ENCODE results near the gene LRMDA.

Gene LRMDA

DNA sequence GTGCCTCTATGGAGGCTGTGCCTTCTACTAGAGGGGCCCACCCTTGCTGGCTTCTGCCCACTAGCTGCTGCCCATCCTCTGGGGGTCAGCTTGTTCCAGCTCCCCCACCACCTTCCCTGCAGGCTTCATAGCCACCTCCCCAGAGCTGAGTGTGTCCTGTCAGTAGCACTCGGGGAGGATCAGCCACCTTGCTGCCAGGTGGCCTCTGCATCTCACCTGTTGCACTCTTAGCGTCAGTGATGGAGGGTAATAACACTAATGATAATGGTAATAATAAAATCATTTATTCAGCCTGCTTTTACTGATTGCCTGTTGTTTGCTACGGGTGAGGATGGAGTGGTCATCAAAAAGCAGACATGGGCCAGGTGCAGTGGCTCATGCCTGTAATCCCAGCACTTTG, 377.6 kb downstream of the LRMDA start:
- TF ChIP-seq TAF1 (IDR thresholded peaks at IDR 0.05; ENCODE audit: low read depth) (no peak), TEAD4 (IDR thresholded peaks at IDR 0.05) (no peak), FOXM1 (IDR thresholded peaks at IDR 0.05; ENCODE audit: borderline replicate concordance, low read depth) (no peak), CREB1 (IDR thresholded peaks at IDR 0.05; ENCODE audit: low read depth) (no peak), EP300 (IDR thresholded peaks at IDR 0.05; ENCODE audit: borderline replicate concordance) (no peak), NFIC (IDR thresholded peaks at IDR 0.05) (no peak), RAD21 (IDR thresholded peaks at IDR 0.05; ENCODE audit: low read depth) (no peak), MAX (IDR thresholded peaks at IDR 0.05) (no peak), EGR1 (IDR thresholded peaks at IDR 0.05) (no peak), YY1 (IDR thresholded peaks at IDR 0.05; ENCODE audit: low read depth) (no peak), ZBTB7A (IDR thresholded peaks at IDR 0.05; ENCODE audit: low read depth) (no peak), USF1 (IDR thresholded peaks at IDR 0.05) (no peak), TCF12 (IDR thresholded peaks at IDR 0.05; ENCODE audit: low read depth) (no peak), CEBPB (IDR thresholded peaks at IDR 0.05) (no peak)
- TF ChIP-seq, protein P1, sequence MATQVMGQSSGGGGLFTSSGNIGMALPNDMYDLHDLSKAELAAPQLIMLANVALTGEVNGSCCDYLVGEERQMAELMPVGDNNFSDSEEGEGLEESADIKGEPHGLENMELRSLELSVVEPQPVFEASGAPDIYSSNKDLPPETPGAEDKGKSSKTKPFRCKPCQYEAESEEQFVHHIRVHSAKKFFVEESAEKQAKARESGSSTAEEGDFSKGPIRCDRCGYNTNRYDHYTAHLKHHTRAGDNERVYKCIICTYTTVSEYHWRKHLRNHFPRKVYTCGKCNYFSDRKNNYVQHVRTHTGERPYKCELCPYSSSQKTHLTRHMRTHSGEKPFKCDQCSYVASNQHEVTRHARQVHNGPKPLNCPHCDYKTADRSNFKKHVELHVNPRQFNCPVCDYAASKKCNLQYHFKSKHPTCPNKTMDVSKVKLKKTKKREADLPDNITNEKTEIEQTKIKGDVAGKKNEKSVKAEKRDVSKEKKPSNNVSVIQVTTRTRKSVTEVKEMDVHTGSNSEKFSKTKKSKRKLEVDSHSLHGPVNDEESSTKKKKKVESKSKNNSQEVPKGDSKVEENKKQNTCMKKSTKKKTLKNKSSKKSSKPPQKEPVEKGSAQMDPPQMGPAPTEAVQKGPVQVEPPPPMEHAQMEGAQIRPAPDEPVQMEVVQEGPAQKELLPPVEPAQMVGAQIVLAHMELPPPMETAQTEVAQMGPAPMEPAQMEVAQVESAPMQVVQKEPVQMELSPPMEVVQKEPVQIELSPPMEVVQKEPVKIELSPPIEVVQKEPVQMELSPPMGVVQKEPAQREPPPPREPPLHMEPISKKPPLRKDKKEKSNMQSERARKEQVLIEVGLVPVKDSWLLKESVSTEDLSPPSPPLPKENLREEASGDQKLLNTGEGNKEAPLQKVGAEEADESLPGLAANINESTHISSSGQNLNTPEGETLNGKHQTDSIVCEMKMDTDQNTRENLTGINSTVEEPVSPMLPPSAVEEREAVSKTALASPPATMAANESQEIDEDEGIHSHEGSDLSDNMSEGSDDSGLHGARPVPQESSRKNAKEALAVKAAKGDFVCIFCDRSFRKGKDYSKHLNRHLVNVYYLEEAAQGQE (IDR thresholded peaks at IDR 0.05; ENCODE audit: low read depth) = no peak

- TF ChIP-seq CEBPB (IDR thresholded peaks at IDR 0.05) (no peak), CREB1 (IDR thresholded peaks at IDR 0.05; ENCODE audit: low read depth) (no peak), NFIC (IDR thresholded peaks at IDR 0.05) (no peak), TCF12 (IDR thresholded peaks at IDR 0.05; ENCODE audit: low read depth) (no peak), RAD21 (IDR thresholded peaks at IDR 0.05; ENCODE audit: low read depth) (no peak)
Observed at GRCh38 chr10:75814014-75814413, 382.6 kb downstream of the LRMDA start.

DNA sequence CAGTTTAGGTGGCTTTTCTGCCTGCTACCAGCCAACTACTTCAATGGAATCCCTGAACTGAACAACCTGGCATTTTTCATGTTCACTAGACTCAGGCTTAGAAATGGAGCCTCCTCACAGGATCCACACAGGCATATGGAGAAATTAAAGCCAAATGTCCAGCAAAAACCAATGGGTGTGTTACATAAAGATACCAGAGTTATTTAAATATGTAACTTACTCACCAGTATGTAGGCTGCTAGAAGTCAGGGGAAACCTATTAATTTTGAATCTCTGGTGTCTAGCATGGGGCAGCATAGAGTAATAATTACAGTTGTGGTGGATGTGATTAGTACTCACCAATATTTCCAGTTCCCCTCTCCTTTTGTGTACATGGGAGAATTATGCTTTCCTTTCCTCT, 383.6 kb downstream of the LRMDA start:
- TF ChIP-seq TEAD4 (IDR thresholded peaks at IDR 0.05) (no peak), CREB1 (IDR thresholded peaks at IDR 0.05; ENCODE audit: low read depth) (no peak), FOXM1 (IDR thresholded peaks at IDR 0.05; ENCODE audit: borderline replicate concordance, low read depth) (no peak), MAX (IDR thresholded peaks at IDR 0.05) (no peak), NFIC (IDR thresholded peaks at IDR 0.05) (no peak), TCF12 (IDR thresholded peaks at IDR 0.05; ENCODE audit: low read depth) (no peak), CEBPB (IDR thresholded peaks at IDR 0.05) (no peak), TAF1 (IDR thresholded peaks at IDR 0.05; ENCODE audit: low read depth) (no peak), RAD21 (IDR thresholded peaks at IDR 0.05; ENCODE audit: low read depth) (no peak), YY1 (IDR thresholded peaks at IDR 0.05; ENCODE audit: low read depth) (no peak)
- TF ChIP-seq, protein P1 (IDR thresholded peaks at IDR 0.05; ENCODE audit: low read depth) = no peak

- TF ChIP-seq RAD21 (IDR thresholded peaks at IDR 0.05; ENCODE audit: low read depth) (no peak), ZBTB7A (IDR thresholded peaks at IDR 0.05; ENCODE audit: low read depth) (no peak), EGR1 (IDR thresholded peaks at IDR 0.05) (no peak), TEAD4 (IDR thresholded peaks at IDR 0.05) (no peak), TAF1 (IDR thresholded peaks at IDR 0.05; ENCODE audit: low read depth) (no peak)
Observed at GRCh38 chr10:75817198-75817597, 385.8 kb downstream of the LRMDA start.

GRCh38 chr10:75818552-75818951, 387.1 kb downstream of the LRMDA start:
- TF ChIP-seq TCF12 (IDR thresholded peaks at IDR 0.05; ENCODE audit: low read depth) (no peak), MAX (IDR thresholded peaks at IDR 0.05) (no peak), USF1 (IDR thresholded peaks at IDR 0.05) (no peak), TAF1 (IDR thresholded peaks at IDR 0.05; ENCODE audit: low read depth) (no peak), CEBPB (IDR thresholded peaks at IDR 0.05) (no peak), NFIC (IDR thresholded peaks at IDR 0.05) (no peak), YY1 (IDR thresholded peaks at IDR 0.05; ENCODE audit: low read depth) (no peak), EGR1 (IDR thresholded peaks at IDR 0.05) (no peak), ZBTB7A (IDR thresholded peaks at IDR 0.05; ENCODE audit: low read depth) (no peak), TEAD4 (IDR thresholded peaks at IDR 0.05) (no peak), RAD21 (IDR thresholded peaks at IDR 0.05; ENCODE audit: low read depth) (no peak), EP300 (IDR thresholded peaks at IDR 0.05; ENCODE audit: borderline replicate concordance) (no peak), CREB1 (IDR thresholded peaks at IDR 0.05; ENCODE audit: low read depth) (no peak), FOXM1 (IDR thresholded peaks at IDR 0.05; ENCODE audit: borderline replicate concordance, low read depth) (no peak)
- TF ChIP-seq, protein P1 (IDR thresholded peaks at IDR 0.05; ENCODE audit: low read depth) = no peak

All from Ishikawa (cell line).